Testis (tissue), 3 donors: Measurements from ENCODE around the gene ZNF148. TPM values are rescaled to one million over a fixed set of nuclear protein-coding genes. Genes with fewer than 3 reads are reported as not detected.

Source experiments
- DNase-seq: peaks from one replicate; pipeline ENCODE4 v3.0.0-alpha.2; 2019
- H3K27ac ChIP-seq, 2 donors: fragments of 200-600 bp; sonication (generic); one replicate each; pipeline ENCODE4 v1.5.1; 2019
- H3K27me3 ChIP-seq: fragments of 200-600 bp; sonication (generic); one replicate; pipeline ENCODE4 v1.5.1; 2019
- H3K36me3 ChIP-seq: fragments of 200-600 bp; sonication (generic); one replicate; pipeline ENCODE4 v1.5.1; 2017; ENCODE audit warnings: low read depth; ENCODE audit errors: missing control alignments
- H3K4me1 ChIP-seq: fragments of 200-600 bp; sonication (generic); one replicate; pipeline ENCODE4 v1.5.1; 2019
- H3K4me3 ChIP-seq, 2 donors: fragments of 200-600 bp; sonication (generic); one replicate each; pipeline ENCODE4 v1.5.1; 2017 to 2019
- H3K9me3 ChIP-seq: fragments of 200-600 bp; sonication (generic); one replicate; pipeline ENCODE4 v1.5.1; 2017
- POLR2A ChIP-seq: fragments of 450-650 bp; IDR thresholded peaks from one replicate; pipeline ENCODE4 v1.6.1; 2017; ENCODE audit warnings: antibody characterized with exemption, mild to moderate bottlenecking, moderate library complexity
- WGBS, 2 donors: methylation state at CpG; one replicate each; pipeline ENCODE4 v1.1.5; 2018; 5-methylcytosine and 5-hydroxymethylcytosine counted together
- intact Hi-C: fragments of 100-400 bp; cut with DNase I; formaldehyde crosslinking; loops from one replicate; pipeline ENCODE4 v1.15.1; 2023; ENCODE audit warnings: low total_unique reads
- polyA plus RNA-seq: library from polyadenylated mRNA; stranded (reverse); fragments of 350-450 nt; fragmentation: Illumina TruSeq; extraction: RNeasy Lipid Tissue Mini Kit (QIAGEN cat#74804); gene quantifications from one replicate; pipeline ENCODE4 v1.2.3, GENCODE V29; 2014; ENCODE audit warnings: low read depth, low replicate concordance; ENCODE audit not compliant: insufficient read depth
- small RNA-seq, 2 donors: library from RNA; depleted of rRNA; stranded (forward); fragments of <200 nt; gene quantifications; one replicate each; pipeline ENCODE3, GENCODE V24; 2016
- total RNA-seq, 2 donors: library from RNA; depleted of rRNA; stranded (reverse); fragments of >200 nt; gene quantifications; one replicate each; pipeline ENCODE4 v1.2.3, GENCODE V29; 2016
- TF ChIP-seq, protein P1 (sequence below), 3 experiments: fragments of 450-650 bp in 2 of 3; fragments of 200-600 bp in 1 of 3; sonication (generic) in 1 of 3; IDR thresholded peaks; one replicate each; pipeline ENCODE4 v1.5.1; 2016 to 2019; ENCODE audit warnings: antibody characterized with exemption in 3 of 3, mild to moderate bottlenecking in 2 of 3, moderate library complexity in 1 of 3

ZNF148 gene
- total and polyA plus RNA-seq, 3 donors from 2014 or later: 17.6 to 33.6 (median 29.7) TPM

DNA sequence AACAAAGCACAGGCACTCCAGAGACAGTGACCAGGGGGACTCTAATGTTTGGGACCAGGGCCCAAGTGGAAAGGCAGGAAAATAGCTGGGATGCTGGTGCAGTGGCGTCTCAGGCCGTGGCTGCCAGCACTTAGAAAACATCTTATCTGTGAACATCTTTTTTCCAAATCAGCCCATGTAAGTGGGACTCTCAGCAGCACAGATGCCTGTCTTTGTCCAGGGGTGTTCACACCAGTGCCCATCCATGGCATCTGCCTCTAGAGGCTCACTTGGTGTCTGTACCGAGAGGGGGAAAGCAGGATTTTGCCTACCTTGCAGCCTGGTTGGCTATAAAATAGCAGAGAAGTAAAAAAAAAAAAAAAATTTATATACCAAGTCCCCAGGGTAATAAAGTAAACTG is 189.3 kb downstream of the ZNF148 start:
- TF ChIP-seq, protein P1, sequence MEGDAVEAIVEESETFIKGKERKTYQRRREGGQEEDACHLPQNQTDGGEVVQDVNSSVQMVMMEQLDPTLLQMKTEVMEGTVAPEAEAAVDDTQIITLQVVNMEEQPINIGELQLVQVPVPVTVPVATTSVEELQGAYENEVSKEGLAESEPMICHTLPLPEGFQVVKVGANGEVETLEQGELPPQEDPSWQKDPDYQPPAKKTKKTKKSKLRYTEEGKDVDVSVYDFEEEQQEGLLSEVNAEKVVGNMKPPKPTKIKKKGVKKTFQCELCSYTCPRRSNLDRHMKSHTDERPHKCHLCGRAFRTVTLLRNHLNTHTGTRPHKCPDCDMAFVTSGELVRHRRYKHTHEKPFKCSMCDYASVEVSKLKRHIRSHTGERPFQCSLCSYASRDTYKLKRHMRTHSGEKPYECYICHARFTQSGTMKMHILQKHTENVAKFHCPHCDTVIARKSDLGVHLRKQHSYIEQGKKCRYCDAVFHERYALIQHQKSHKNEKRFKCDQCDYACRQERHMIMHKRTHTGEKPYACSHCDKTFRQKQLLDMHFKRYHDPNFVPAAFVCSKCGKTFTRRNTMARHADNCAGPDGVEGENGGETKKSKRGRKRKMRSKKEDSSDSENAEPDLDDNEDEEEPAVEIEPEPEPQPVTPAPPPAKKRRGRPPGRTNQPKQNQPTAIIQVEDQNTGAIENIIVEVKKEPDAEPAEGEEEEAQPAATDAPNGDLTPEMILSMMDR (IDR thresholded peaks at IDR 0.05): no peak
- no peak for TF ChIP-seq POLR2A
- 51 to 61% methylated on average over 3 of the region's 3 CpGs for WGBS, 2 donors
- intact Hi-C loops: no loop called here
- Histone ChIP-seq H3K27me3 (no peaks in the 10 kb centered on the region), H3K4me1 (peaks cover 5% of the 10 kb centered on the region), H3K4me3 (no peak overlapping the region), H3K27ac (no peak overlapping the region), H3K36me3 (no peaks in the 10 kb centered on the region), H3K9me3 (no peaks in the 10 kb centered on the region)
- no peak for DNase-seq

DNA sequence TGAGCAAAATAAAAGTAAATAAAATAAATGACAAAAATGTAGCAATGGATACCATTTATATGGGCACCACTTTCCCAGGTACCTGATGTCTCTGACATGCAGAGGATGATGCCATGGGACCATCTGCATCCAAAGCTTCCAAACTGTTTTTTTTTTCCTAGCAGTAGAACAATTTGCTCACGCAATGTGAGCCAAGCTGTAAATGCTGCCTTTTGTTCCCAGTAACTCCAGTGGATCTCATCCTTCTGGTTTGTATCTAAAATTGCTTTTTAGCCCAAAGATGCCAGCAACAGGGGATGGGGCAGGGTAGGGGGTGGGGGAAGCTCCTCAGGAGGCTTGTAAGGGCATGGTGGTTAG is 195.3 kb downstream of the ZNF148 start:
- Histone ChIP-seq H3K4me1 (no peaks in the 10 kb centered on the region), H3K36me3 (no peaks in the 10 kb centered on the region), H3K27me3 (no peaks in the 10 kb centered on the region), H3K27ac (no peak overlapping the region), H3K9me3 (no peaks in the 10 kb centered on the region), H3K4me3 (no peak overlapping the region)
- WGBS, 2 donors: 72 to 80% methylated on average over 1 of the region's 1 CpG
- no peak for TF ChIP-seq POLR2A
- TF ChIP-seq, protein P1 (IDR thresholded peaks at IDR 0.05): no peak
- intact Hi-C loops: no loop called here
- DNase-seq: no peak

DNA sequence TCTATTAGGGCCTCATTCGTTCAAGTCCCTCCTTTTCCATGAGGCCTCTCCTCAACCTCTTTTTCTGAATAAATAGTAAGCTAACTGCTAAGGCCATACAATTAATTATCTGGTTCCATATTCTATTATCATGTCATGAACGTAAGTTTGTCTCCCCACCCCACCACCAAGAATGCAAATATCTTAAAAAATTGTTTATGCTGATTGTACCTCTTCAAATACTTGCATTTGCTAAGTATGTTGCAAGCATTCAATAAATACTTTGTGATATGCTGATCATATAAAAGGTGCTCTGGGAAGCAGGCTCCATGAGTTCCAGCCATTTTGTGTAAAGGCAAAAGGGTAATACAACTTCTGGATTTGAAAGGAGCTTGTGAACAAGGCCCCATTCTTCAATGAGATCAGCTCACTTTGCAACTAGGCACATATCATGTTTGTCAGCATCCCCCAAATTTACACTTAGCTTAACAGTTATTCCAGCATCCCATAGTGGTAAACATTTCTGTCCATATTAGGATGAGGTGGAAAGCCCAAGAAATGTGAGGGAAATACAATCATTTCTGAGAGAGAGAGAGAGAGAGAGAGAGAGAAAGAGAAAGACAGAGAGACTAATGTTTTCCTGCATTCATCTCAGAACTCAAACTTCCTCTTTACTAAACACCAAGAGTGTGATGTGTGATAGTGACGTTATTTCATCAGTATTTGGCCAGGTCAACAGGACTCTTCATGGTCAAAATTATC is 195.8 kb downstream of the ZNF148 start:
- no peaks in the 10 kb centered on the region for H3K4me1 ChIP-seq
- H3K27me3 ChIP-seq: no peaks in the 10 kb centered on the region
- 73 to 79% methylated on average over 3 of the region's 3 CpGs for WGBS, 2 donors
- no peak overlapping the region for H3K27ac ChIP-seq
- intact Hi-C loops: no loop called here
- DNase-seq: no peak
- no peak for TF ChIP-seq POLR2A
- TF ChIP-seq, protein P1 (IDR thresholded peaks at IDR 0.05): no peak
- no peak overlapping the region for H3K4me3 ChIP-seq
- H3K36me3 ChIP-seq: no peaks in the 10 kb centered on the region
- H3K9me3 ChIP-seq: no peaks in the 10 kb centered on the region

DNA sequence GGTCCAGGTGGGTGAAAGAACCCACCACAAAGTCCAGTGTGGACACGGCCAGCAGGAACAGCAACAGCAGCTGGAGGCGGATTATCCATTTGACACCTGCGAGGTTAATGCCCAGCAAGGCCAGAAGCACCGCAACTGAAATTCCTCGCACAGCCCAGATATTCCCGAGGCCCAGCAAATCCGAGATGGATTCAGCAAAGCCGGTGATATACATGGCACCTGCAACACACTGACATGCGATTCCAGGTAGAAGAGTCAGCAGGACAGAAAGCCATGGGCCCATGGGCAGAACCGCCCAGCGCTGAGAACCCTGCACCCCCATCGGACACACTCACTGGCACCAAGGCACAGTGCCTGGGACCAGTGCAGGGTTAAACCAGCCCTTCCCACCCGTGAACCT is 197.4 kb downstream of the ZNF148 start:
- H3K9me3 ChIP-seq: no peaks in the 10 kb centered on the region
- intact Hi-C loops: no loop called here
- no peak overlapping the region for H3K4me3 ChIP-seq
- H3K4me1 ChIP-seq: no peaks in the 10 kb centered on the region
- no peak overlapping the region for H3K27ac ChIP-seq
- WGBS, 2 donors: 95 to 97% methylated on average over 13 of the region's 13 CpGs
- H3K27me3 ChIP-seq: no peaks in the 10 kb centered on the region
- no peaks in the 10 kb centered on the region for H3K36me3 ChIP-seq
- no peak for TF ChIP-seq POLR2A
- TF ChIP-seq, protein P1 (IDR thresholded peaks at IDR 0.05): no peak
- no peak for DNase-seq

Small RNAs within 50 kb of the gene (small RNA-seq; reads per million reads assigned to genes)
- gene RNU6-232P: 0 reads per million in 2 donors

Other genes starting within 250 kb of the ZNF148 start
- 10 to 100 TPM; 12.3 to 21.0 TPM for gene SLC12A8, start 162.6 kb downstream of the ZNF148 start, total RNA-seq
- gene SLC12A8, start 162.6 kb downstream of the ZNF148 start, polyA plus RNA-seq: 10.3 TPM
- gene SNX4, start 144.9 kb upstream of the ZNF148 start, total RNA-seq: 10 to 100 TPM; 60.7 to 67.2 TPM
- gene SNX4, start 144.9 kb upstream of the ZNF148 start, polyA plus RNA-seq: 22.8 TPM
- 10 to 100 TPM; 27.0 to 37.9 TPM for gene OSBPL11, start 220.2 kb upstream of the ZNF148 start, total RNA-seq
- 19.2 TPM for gene OSBPL11, start 220.2 kb upstream of the ZNF148 start, polyA plus RNA-seq